ENCODE results near the gene SIGLEC6. TPM values are rescaled to one million over a fixed set of nuclear protein-coding genes. Genes with fewer than 3 reads are reported as not detected.

The SIGLEC6 gene
- total RNA-seq, 1 donor from 2014 or later: 1.2 TPM

- Histone ChIP-seq H3K27me3 (no peaks in the 10 kb centered on the region), H3K27ac (no peak overlapping the region), H3K4me1 (no peaks in the 10 kb centered on the region), H3K9me3 (no peaks in the 10 kb centered on the region), H3K4me3 (no peak overlapping the region), H3K36me3 (no peaks in the 10 kb centered on the region)
- TF ChIP-seq POLR2A (IDR thresholded peaks at IDR 0.05): no peak
- intact Hi-C loops (cut with DNase I): loop anchor here (10.0 kb wide), 1 partner anchor 314 kb away; no protein-coding TSS in a partner anchor
- no peak for DNase-seq (ENCODE audit: extremely low spot score in 2 of 2)
Observed at GRCh38 chr19:51470966-51471365, 60.5 kb downstream of the SIGLEC6 start.

- intact Hi-C loops (cut with DNase I): loop anchor here (5.0 to 10.0 kb wide), 2 partner anchors 193 to 315 kb away; no protein-coding TSS in a partner anchor
- Histone ChIP-seq H3K4me1 (no peaks in the 10 kb centered on the region), H3K9me3 (no peaks in the 10 kb centered on the region), H3K4me3 (no peak overlapping the region), H3K36me3 (no peaks in the 10 kb centered on the region), H3K27ac (no peak overlapping the region), H3K27me3 (no peaks in the 10 kb centered on the region)
- TF ChIP-seq CTCF (IDR thresholded peaks at IDR 0.05): no peak
- TF ChIP-seq POLR2A (IDR thresholded peaks at IDR 0.05): no peak
- TF ChIP-seq POLR2AphosphoS5 (IDR thresholded peaks at IDR 0.05; ENCODE audit: insufficient read depth in 1 of 2, low read depth in 1 of 2): no peak
- DNase-seq (ENCODE audit: extremely low spot score in 2 of 2): no peak
Observed at GRCh38 chr19:51469629-51470028, 61.8 kb downstream of the SIGLEC6 start.

- TF ChIP-seq POLR2A (IDR thresholded peaks at IDR 0.05) (no peak), POLR2AphosphoS5 (IDR thresholded peaks at IDR 0.05; ENCODE audit: insufficient read depth in 1 of 2, low read depth in 1 of 2) (no peak), CTCF (IDR thresholded peaks at IDR 0.05) (no peak)
- H3K9me3 ChIP-seq: no peaks in the 10 kb centered on the region
- H3K4me1 ChIP-seq: no peaks in the 10 kb centered on the region
- intact Hi-C loops (cut with DNase I): loop anchor here (5.0 kb wide), 1 partner anchor 193 kb away; no protein-coding TSS in a partner anchor
- H3K36me3 ChIP-seq: no peaks in the 10 kb centered on the region
- H3K27ac ChIP-seq: no peak overlapping the region
- no peak overlapping the region for H3K4me3 ChIP-seq
- no peaks in the 10 kb centered on the region for H3K27me3 ChIP-seq
- no peak for DNase-seq (ENCODE audit: extremely low spot score in 2 of 2)
Observed at GRCh38 chr19:51469162-51469561, 62.3 kb downstream of the SIGLEC6 start.

- Histone ChIP-seq H3K4me3 (no peak overlapping the region), H3K4me1 (no peaks in the 10 kb centered on the region), H3K9me3 (no peaks in the 10 kb centered on the region), H3K27me3 (no peaks in the 10 kb centered on the region), H3K36me3 (no peaks in the 10 kb centered on the region), H3K27ac (no peak overlapping the region)
- intact Hi-C loops (cut with DNase I): loop anchor here (5.0 kb wide), 1 partner anchor 194 kb away; no protein-coding TSS in a partner anchor
- TF ChIP-seq POLR2A (IDR thresholded peaks at IDR 0.05) (no peak), POLR2AphosphoS5 (IDR thresholded peaks at IDR 0.05; ENCODE audit: insufficient read depth in 1 of 2, low read depth in 1 of 2) (no peak), CTCF (IDR thresholded peaks at IDR 0.05) (no peak)
- DNase-seq (ENCODE audit: extremely low spot score in 2 of 2): no peak
Observed at GRCh38 chr19:51468545-51468920, 62.9 kb downstream of the SIGLEC6 start.

- no peak overlapping the region for H3K4me3 ChIP-seq
- intact Hi-C loops (cut with DNase I): loop anchor here (5.0 kb wide), 1 partner anchor 194 kb away; no protein-coding TSS in a partner anchor
- TF ChIP-seq POLR2AphosphoS5 (IDR thresholded peaks at IDR 0.05; ENCODE audit: insufficient read depth in 1 of 2, low read depth in 1 of 2) (no peak), POLR2A (IDR thresholded peaks at IDR 0.05) (no peak), CTCF (IDR thresholded peaks at IDR 0.05) (no peak)
- H3K27me3 ChIP-seq: no peaks in the 10 kb centered on the region
- no peaks in the 10 kb centered on the region for H3K4me1 ChIP-seq
- DNase-seq (ENCODE audit: extremely low spot score in 2 of 2): no peak
- H3K27ac ChIP-seq: no peak overlapping the region
- no peaks in the 10 kb centered on the region for H3K36me3 ChIP-seq
- H3K9me3 ChIP-seq: no peaks in the 10 kb centered on the region
Observed at GRCh38 chr19:51467864-51468544, 63.5 kb downstream of the SIGLEC6 start.

Small RNA genes within 50 kb of the gene (small RNA-seq; reads per million reads assigned to genes)
- gene AC020914.3: not detected

Other genes starting within 250 kb of the SIGLEC6 start
- not detected for gene IGLON5, start 220.0 kb downstream of the SIGLEC6 start, total RNA-seq
- 20.1 TPM for gene VSIG10L, start 189.5 kb downstream of the SIGLEC6 start, total RNA-seq
- gene ETFB, start 165.3 kb downstream of the SIGLEC6 start, total RNA-seq: 114 TPM
- gene CLDND2, start 162.7 kb downstream of the SIGLEC6 start, total RNA-seq: not detected
- 3.4 TPM for gene NKG7, start 159.0 kb downstream of the SIGLEC6 start, total RNA-seq
- not detected for gene LIM2, start 143.7 kb downstream of the SIGLEC6 start, total RNA-seq
- gene C19orf84, start 141.1 kb downstream of the SIGLEC6 start, total RNA-seq: not detected
- 3.7 TPM for gene SIGLEC10, start 114.0 kb downstream of the SIGLEC6 start, total RNA-seq
- not detected for gene SIGLEC8, start 73.2 kb downstream of the SIGLEC6 start, total RNA-seq
- gene CEACAM18, start 53.1 kb downstream of the SIGLEC6 start, total RNA-seq: not detected
- gene SIGLEC12, start 29.9 kb downstream of the SIGLEC6 start, total RNA-seq: not detected
- 8.1 TPM for gene ZNF175, start 39.6 kb upstream of the SIGLEC6 start, total RNA-seq
- 0.49 TPM for gene SIGLEC5, start 98.7 kb upstream of the SIGLEC6 start, total RNA-seq
- gene SIGLEC14, start 115.2 kb upstream of the SIGLEC6 start, total RNA-seq: not detected
- gene SPACA6, start 161.7 kb upstream of the SIGLEC6 start, total RNA-seq: 53.0 TPM
- gene HAS1, start 192.3 kb upstream of the SIGLEC6 start, total RNA-seq: 2.9 TPM
- gene FPR1, start 220.2 kb upstream of the SIGLEC6 start, total RNA-seq: 12.8 TPM
- not detected for gene FPR2, start 229.5 kb upstream of the SIGLEC6 start, total RNA-seq